ENCODE data around the gene SLC38A10. TPM values are rescaled to one million over a fixed set of nuclear protein-coding genes. Genes with fewer than 3 reads are reported as not detected.
A peak's percentile ranks its signal among the peaks of the same experiment; 100 is the strongest.

SLC38A10 gene
- total and polyA plus RNA-seq, 2 donors from 2014 or later: 72.7 to 89.7 TPM

DNA sequence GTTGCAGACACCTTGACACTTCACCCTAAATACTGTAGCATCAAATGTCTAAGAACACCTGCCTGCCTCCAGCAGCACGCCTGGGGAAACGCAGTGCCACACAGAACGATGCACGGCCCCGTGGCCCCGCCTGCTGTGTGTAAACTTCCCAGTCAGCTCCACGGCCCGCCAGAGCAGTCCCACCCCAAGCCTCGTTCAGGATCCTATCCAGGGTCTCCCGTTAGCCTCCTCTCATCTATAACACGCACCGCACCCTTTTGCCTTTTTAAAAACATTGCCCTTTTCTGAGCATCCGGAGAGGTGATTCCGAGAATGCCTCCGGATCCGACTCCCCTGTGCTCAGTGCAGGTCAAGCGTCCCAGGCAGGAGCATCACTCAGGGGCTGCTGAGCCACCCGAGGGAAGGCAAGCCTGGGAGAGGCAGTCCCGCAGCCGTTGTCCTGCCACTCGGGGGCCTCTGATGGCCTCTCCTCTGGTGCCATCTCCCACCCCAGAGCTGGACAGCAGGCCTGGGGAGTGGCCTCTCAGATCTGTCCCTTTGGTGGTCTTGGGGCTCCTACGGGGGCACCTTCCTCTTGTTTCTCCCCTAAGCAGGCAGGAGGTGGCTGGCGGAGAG, 37.9 kb upstream of the SLC38A10 start:
- H3K36me3 ChIP-seq (ENCODE audit: control insufficient read depth in 2 of 3, insufficient read depth in 3 of 3, low read length in 3 of 3): no peaks in the 10 kb centered on the region
- peak in 2 of 5 donors; percentile 60 to 65 for DNase-seq
- no peak for FAIRE-seq
- H3K27ac ChIP-seq (ENCODE audit: low read depth in 2 of 2, low read length in 2 of 2): no peak overlapping the region
- intact Hi-C loops (cut with DNase I): no loop called here
- H3K9ac ChIP-seq (ENCODE audit: low read length in 3 of 3): no peak overlapping the region
- no peak overlapping the region for H3K4me3 ChIP-seq (ENCODE audit: low read length in 3 of 3)
- H3K27me3 ChIP-seq (ENCODE audit: control insufficient read depth, insufficient read depth, low read length): no peaks in the 10 kb centered on the region
- TF ChIP-seq, protein P1, sequence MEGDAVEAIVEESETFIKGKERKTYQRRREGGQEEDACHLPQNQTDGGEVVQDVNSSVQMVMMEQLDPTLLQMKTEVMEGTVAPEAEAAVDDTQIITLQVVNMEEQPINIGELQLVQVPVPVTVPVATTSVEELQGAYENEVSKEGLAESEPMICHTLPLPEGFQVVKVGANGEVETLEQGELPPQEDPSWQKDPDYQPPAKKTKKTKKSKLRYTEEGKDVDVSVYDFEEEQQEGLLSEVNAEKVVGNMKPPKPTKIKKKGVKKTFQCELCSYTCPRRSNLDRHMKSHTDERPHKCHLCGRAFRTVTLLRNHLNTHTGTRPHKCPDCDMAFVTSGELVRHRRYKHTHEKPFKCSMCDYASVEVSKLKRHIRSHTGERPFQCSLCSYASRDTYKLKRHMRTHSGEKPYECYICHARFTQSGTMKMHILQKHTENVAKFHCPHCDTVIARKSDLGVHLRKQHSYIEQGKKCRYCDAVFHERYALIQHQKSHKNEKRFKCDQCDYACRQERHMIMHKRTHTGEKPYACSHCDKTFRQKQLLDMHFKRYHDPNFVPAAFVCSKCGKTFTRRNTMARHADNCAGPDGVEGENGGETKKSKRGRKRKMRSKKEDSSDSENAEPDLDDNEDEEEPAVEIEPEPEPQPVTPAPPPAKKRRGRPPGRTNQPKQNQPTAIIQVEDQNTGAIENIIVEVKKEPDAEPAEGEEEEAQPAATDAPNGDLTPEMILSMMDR (IDR thresholded peaks at IDR 0.05; ENCODE audit: borderline replicate concordance, extremely low read depth, insufficient read depth): no peak
- peaks cover 0 to 24% (median 5%) of the 10 kb centered on the region in 3 donors for H3K4me1 ChIP-seq (ENCODE audit: control insufficient read depth in 2 of 3, insufficient read depth in 2 of 3, low read depth in 1 of 3, low read length in 3 of 3)
- H3K9me3 ChIP-seq (ENCODE audit: control insufficient read depth in 2 of 3, insufficient read depth in 1 of 3, low read length in 3 of 3): no peaks in the 10 kb centered on the region

DNA sequence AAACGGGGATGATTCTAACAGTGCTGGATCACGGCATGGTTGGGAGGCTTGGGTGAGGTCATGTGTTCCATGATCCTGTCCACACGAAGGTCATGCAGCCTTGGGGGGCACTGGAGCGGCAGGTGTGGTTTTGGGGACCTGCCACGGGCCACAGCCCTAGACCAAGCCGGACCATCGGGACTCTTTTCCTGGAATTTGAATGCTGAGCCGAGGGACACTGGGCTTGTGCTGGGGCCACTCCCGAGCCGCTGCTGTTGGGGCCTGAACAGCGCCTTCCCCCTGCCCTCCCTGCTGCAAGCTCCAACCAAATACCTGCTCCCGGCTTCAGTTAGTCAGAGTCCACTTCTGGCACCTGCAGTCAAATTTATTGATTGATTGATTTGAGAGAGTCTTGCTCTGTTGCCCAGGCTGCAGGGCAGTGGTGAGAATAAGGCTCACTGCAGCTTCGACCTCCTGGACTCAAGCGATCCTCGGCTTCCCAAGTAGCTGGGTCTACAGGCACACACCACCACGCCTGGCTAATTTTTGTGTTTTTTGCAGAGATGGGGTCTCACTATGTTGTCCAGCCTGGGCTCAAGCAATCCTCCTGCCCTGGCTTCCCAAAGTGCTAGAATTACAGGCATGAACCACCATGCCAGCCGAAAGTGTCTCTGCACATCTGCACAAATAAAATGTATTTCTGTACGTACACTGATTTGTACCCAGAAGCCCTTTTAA, 37.2 kb upstream of the SLC38A10 start:
- DNase-seq: peak in 2 of 5 donors; percentile 48 to 52
- Histone ChIP-seq H3K4me1 (ENCODE audit: control insufficient read depth in 2 of 3, insufficient read depth in 2 of 3, low read depth in 1 of 3, low read length in 3 of 3) (peaks cover 0 to 24% (median 5%) of the 10 kb centered on the region in 3 donors), H3K36me3 (ENCODE audit: control insufficient read depth in 2 of 3, insufficient read depth in 3 of 3, low read length in 3 of 3) (no peaks in the 10 kb centered on the region), H3K4me3 (ENCODE audit: low read length in 3 of 3) (no peak overlapping the region), H3K27me3 (ENCODE audit: control insufficient read depth, insufficient read depth, low read length) (no peaks in the 10 kb centered on the region), H3K9me3 (ENCODE audit: control insufficient read depth in 2 of 3, insufficient read depth in 1 of 3, low read length in 3 of 3) (no peaks in the 10 kb centered on the region), H3K9ac (ENCODE audit: low read length in 3 of 3) (no peak overlapping the region), H3K27ac (ENCODE audit: low read depth in 2 of 2, low read length in 2 of 2) (no peak overlapping the region)
- no peak for FAIRE-seq
- intact Hi-C loops (cut with DNase I): no loop called here
- TF ChIP-seq, protein P1 (IDR thresholded peaks at IDR 0.05; ENCODE audit: borderline replicate concordance, extremely low read depth, insufficient read depth): no peak

DNA sequence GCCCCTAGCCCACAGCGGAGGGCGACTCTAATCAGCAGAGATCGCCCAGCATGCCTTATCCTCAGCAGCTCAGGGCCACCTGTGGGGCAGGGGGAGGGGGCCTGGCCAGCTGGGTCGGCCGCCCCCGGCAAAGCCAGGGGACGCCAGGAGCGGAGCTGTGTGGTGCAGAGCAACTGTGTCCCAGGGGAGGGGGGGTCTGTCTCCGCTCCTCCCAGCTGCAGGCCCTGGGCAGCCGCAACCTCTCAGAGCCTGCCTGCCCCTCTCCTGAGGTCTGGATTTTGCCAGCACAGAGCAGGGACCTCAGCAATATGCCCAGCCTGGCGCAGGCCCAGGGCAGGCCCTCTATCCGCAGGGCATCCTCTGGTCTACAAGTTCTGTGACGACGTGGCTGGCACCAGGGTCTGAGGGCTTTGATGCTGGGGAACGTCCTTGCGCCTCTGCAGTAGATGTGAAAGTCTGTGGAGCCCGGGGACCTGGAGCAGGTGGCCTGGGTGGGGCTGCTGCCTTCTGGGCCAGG, 36.5 kb upstream of the SLC38A10 start:
- DNase-seq (peak in 3 of 5 donors; percentile 33 to 70 (median 68)), FAIRE-seq (no peak)
- Histone ChIP-seq H3K36me3 (ENCODE audit: control insufficient read depth in 2 of 3, insufficient read depth in 3 of 3, low read length in 3 of 3) (no peaks in the 10 kb centered on the region), H3K27ac (ENCODE audit: low read depth in 2 of 2, low read length in 2 of 2) (no peak overlapping the region), H3K4me3 (ENCODE audit: low read length in 3 of 3) (no peak overlapping the region), H3K9ac (ENCODE audit: low read length in 3 of 3) (no peak overlapping the region), H3K9me3 (ENCODE audit: control insufficient read depth in 2 of 3, insufficient read depth in 1 of 3, low read length in 3 of 3) (no peaks in the 10 kb centered on the region), H3K27me3 (ENCODE audit: control insufficient read depth, insufficient read depth, low read length) (no peaks in the 10 kb centered on the region), H3K4me1 (ENCODE audit: control insufficient read depth in 2 of 3, insufficient read depth in 2 of 3, low read depth in 1 of 3, low read length in 3 of 3) (peaks cover 0 to 20% (median 5%) of the 10 kb centered on the region in 3 donors)
- TF ChIP-seq, protein P1 (IDR thresholded peaks at IDR 0.05; ENCODE audit: borderline replicate concordance, extremely low read depth, insufficient read depth): no peak
- intact Hi-C loops (cut with DNase I): no loop called here

All from kidney (tissue), 14 donors.